CD4-positive, alpha-beta T cell treated with Interleukin-1 beta for 1 hour (primary cell): ENCODE measurements around the gene ATOSB.
A peak's percentile ranks its signal among the peaks of the same experiment; 100 is the strongest.

ENCODE experiments used
- DNase-seq, 2 donors: peaks; one replicate each; pipeline ENCODE4 v3.0.0-alpha.2; 2020 to 2022

ATOSB gene

GRCh38 chr9:35114113-35114839 is 1.4 kb downstream of the ATOSB start:
- DNase-seq, result peak; percentile 87 to 90

GRCh38 chr9:35112257-35113020 is 3.2 kb downstream of the ATOSB start:
- peak in 1 of 2 donors; percentile 73 for DNase-seq

DNA sequence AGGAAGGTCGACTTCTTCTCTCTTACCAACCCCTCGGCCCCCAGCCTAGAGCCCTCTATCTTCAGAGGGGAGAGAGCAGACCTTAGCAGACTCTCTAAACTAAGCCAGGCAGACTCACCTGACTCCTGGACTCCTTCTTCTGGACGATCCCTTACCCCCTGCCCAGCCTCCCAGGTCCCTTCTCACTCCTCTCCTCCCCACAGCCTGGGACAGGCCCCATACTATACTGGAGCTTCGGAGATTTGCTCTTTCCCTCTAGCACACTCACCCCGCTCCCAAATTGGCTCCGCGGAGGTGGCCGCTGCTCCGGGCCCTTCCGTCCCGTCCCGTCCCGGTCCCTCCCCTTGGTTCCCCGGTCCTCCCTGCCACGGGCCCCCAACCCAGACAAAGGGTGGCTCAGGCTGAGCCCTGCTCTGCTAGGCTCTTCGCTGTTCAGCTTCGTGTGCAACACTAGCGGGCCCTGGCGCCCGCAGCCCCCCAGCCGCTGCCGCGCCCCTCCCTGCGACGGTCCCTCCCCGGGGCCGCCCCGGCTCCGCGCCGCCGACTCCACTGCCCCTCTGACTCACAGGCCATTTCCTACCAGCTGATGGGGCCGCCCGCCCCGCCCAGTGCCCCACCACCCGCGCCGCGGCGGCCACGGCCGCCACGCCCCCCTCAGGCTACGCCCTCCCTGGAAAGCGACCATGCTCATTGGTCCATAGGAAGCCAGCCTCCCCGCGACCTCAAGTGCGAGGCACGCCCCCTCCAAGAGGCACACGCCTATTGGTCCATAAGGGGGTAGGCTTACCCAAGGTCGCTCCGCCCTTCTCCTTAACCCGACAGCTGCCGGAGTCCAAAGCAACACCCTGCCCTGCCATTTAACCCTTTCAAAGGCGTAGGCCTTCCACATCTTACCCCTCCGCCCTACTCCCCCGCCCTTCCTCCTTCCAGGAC is 4.4 kb downstream of the ATOSB start:
- DNase-seq, result peak; percentile 98

- peak in 1 of 2 donors; percentile 15 for DNase-seq
These were observed 5.3 kb downstream of the ATOSB start for GRCh38 chr9:35110327-35110761.

- DNase-seq, result no peak
These were observed 6.6 kb downstream of the ATOSB start for GRCh38 chr9:35108946-35109575.

GRCh38 chr9:35108461-35108860 is 7.2 kb downstream of the ATOSB start:
- no peak for DNase-seq

DNA sequence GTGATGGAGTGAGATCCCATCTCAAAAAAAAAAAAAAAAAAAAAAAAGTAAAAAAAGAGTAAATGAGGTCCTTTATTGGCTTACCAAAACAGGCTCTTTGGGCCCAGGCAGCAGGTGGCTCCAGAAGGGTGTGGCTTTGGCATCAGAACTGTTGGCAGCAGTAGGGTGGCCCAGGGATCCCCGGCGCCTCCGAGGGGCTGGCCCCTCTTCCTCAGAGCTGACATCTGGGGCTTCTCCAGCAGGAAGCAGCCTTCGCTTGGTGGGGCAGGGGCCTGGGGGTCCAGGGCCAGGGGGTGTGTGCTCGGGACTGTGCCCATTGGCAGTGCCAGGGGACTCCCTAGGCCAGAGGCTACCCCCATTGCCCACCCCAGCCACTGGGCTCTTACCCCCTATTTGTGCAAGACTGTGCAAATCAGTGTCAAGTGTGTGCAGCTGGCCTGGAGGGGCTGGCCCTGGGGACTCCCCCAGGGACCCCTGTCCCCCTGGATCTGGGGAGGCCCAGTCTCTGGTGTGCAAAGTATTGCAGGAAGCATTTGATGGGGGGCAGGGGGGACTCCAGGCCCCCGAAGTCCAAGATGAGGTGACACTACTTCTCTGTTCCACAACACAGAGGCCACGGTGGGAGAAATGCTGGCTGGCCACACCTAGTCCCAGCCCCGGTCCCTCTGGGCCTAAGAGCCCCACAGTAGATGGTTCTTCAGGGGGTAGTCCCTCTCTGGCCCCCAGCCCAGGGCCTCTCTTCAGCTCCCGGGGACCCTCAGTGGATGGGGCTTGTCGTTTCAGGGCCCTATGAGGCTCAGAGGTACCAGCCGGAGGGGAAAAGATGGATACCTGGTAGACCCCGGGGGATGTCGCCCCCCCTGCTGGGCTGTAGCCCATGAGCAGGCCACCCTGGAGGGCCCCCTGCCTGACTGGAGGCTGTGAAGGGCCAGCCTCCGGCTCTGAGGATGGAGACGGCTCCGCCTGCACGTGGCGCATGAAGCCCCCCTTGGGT is 8.1 kb downstream of the ATOSB start:
- DNase-seq, result no peak

DNA sequence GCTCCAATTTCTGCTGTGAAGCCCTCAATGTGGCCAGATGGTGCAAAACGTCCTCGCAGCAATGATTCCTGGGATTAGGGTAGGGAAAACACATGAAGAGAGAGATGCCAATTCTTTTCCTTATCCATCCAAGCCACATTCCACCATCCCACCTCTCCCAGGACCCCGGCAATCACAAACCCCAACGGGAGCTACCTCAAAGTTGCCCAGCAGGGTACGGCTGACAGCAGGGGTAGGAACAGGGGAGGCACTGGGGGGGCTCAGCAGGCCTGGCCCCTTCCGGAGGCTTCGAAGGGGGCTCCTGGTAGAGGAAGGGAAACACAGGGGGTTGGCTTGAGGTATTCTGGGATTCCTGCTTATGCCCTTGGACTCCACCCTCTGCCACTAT is 9.3 kb downstream of the ATOSB start:
- no peak for DNase-seq

DNA sequence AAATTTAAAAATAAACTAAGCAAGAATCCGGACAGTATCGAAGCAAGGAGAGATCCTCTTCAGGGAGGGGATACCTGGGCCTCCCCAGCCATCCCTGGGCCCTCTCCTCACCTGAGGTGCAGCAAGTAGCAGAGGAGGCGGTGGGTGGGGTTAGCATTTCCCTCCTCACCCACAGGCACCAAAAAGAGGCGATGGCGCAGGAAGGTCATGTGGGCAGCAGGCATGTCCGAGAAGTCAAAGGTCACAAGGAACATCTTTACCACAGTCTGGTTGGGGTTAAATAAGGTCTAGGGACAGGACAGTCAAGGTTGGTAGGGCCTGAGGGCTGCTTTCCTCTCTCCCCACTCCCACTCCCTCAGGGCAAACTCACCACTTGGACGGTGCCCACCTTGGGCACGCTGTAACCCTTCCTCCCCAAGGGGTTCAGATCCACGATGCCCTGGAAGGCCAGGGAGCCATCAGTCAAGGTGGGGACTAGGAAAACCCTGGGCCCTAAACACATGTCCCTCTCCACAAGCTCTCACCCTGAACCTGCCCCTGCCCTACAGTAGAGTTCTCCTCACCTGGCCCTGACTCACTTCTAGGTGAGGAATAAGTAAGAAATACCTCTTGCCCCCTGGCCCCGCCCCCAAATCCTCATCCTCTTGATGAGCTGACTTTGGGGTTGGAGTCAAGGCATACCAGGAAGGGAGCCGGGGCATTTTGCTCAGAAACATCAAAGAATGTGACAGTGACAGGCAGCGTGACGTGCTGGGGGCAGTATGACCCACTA is 9.9 kb downstream of the ATOSB start:
- no peak for DNase-seq

- no peak for DNase-seq
These were observed 10.5 kb downstream of the ATOSB start for GRCh38 chr9:35105126-35105525.

- no peak for DNase-seq
These were observed 11.1 kb downstream of the ATOSB start for GRCh38 chr9:35104586-35104985.

GRCh38 chr9:35103660-35104191 is 11.9 kb downstream of the ATOSB start:
- DNase-seq, result no peak

- DNase-seq, result peak; percentile 94 to 95
These were observed 12.6 kb downstream of the ATOSB start, which contains the start of gene STOML2 for GRCh38 chr9:35102769-35103659. STOML2 (minus strand) TSS chr9:35103131; CDS start chr9:35103094, 37 bp downstream.

DNA sequence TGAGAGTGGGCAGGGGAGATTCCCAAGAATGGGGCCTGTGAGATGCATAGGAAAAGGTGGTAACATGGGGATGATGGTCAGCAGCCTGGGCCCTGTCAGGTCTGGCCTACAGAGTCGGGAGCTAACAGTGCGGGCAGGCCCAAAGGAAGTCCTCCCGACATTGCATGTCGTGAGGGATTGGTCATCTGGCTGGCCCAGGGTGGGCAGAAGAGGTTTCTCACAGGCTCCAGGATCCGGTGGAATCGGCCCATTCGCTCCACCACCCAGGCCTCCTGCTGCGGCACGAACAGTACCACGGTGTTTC is 13.2 kb downstream of the ATOSB start:
- DNase-seq, result no peak

DNA sequence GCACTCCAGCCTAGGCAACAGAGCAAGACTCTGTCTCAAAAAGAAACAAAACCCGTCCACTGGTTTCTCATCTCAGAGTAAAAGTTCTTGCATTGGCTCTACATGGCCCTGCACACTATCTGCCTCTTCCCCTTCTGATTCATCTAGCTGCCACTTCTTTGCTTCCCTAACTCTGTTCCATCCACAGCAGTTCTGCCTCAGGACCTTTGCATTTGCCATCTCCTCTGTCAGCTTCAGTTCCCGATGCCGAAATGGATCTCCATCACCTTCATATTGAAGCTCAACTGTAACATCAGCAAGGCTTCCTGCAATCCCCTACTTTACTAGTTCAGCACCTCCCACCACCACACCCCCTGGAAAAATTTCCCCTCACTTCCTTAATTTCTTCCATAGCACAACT is 18.1 kb downstream of the ATOSB start:
- no peak for DNase-seq

GRCh38 chr9:35096035-35096849 is 19.4 kb downstream of the ATOSB start, which contains the start of gene PIGO:
PIGO (minus strand) TSS chr9:35096591; CDS start chr9:35095565, 1,026 bp downstream.
- peak; percentile 90 for DNase-seq

- no peak for DNase-seq
These were observed 24.1 kb downstream of the ATOSB start for GRCh38 chr9:35091536-35091935.

GRCh38 chr9:35089434-35089833 is 26.2 kb downstream of the ATOSB start:
- no peak for DNase-seq
